Adrenal gland (tissue), 12 donors: ENCODE measurements around the gene ADCY1. TPM values are rescaled to one million over a fixed set of nuclear protein-coding genes. Genes with fewer than 3 reads are reported as not detected.

ENCODE experiments used
- DNase-seq, 7 donors: peaks; one replicate each; pipeline ENCODE4 v3.0.0-alpha.2; 2019 to 2020
- H3K27ac ChIP-seq, 5 donors: fragments of 200-600 bp; sonication (generic) in 4 of 5; 1 replicate in 3 of 5; 2 replicates in 2 of 5; pipeline versions ENCODE4 v1.5.1 to v1.8.0; 2016 to 2020; ENCODE audit warnings: mild to moderate bottlenecking in 1 of 5
- H3K27me3 ChIP-seq: fragments of 200-600 bp; 2 replicates; pipeline ENCODE4 v1.8.0; 2021
- H3K36me3 ChIP-seq, 2 donors: fragments of 200-600 bp; replicated peaks in 1 of 2; 1 replicate in 1 of 2; 2 replicates in 1 of 2; pipeline versions ENCODE4 v1.5.1 to v1.8.0; 2018 to 2022
- H3K4me1 ChIP-seq, 2 donors: fragments of 200-600 bp; replicated peaks in 1 of 2; 1 replicate in 1 of 2; 2 replicates in 1 of 2; pipeline versions ENCODE4 v1.5.1 to v1.8.0; 2018 to 2021
- H3K4me3 ChIP-seq, 4 donors: fragments of 200-600 bp; sonication (generic) in 3 of 4; one replicate each; pipeline ENCODE4 v1.5.1; 2016 to 2018
- H3K9me3 ChIP-seq, 3 donors: fragments of 200-600 bp; sonication (generic) in 1 of 3; replicated peaks in 1 of 3; 1 replicate in 2 of 3; 2 replicates in 1 of 3; pipeline versions ENCODE4 v1.5.1 to v1.8.0; 2016 to 2021
- POLR2A ChIP-seq, 2 donors: fragments of 450-650 bp; IDR thresholded peaks; one replicate each; pipeline ENCODE4 v1.6.1; 2017; ENCODE audit warnings: antibody characterized with exemption in 2 of 2, mild to moderate bottlenecking in 2 of 2, moderate library complexity in 1 of 2
- WGBS, 4 donors: extraction: QIAGEN DNeasy Blood & Tissue Kit in 2 of 4; methylation state at CpG; one replicate each; pipeline versions ENCODE4 v1.1.5 to v1.1.7; 2013 to 2017; 5-methylcytosine and 5-hydroxymethylcytosine counted together
- intact Hi-C, 2 donors: fragments of 100-400 bp; cut with DNase I; formaldehyde crosslinking; loops; one replicate each; pipeline versions ENCODE4 v1.14.1 to v1.15.0; 2022 to 2023
- polyA plus RNA-seq, 3 donors: library from polyadenylated mRNA; stranded (reverse); fragments of 200-250 nt in 2 of 3; fragments of 350-450 nt in 1 of 3; fragmentation: Illumina TruSeq in 1 of 3; extraction: RNeasy Lipid Tissue Mini Kit (QIAGEN cat#74804) in 1 of 3; gene quantifications; one replicate each; pipeline ENCODE4 v1.2.3, GENCODE V29; 2013 to 2014
- total RNA-seq, 9 donors: library from RNA; depleted of rRNA in 4 of 9; stranded (reverse); fragments of >200 nt in 4 of 9; fragments of 120-200 nt in 1 of 9; fragmentation: NEBNext Ultra II Directional in 1 of 9; extraction: Animal tissue kit (Norgen Biotek cat#: 25700) in 1 of 9; gene quantifications; one replicate each; pipeline versions ENCODE4 v1.1.0 to v1.2.4, GENCODE V29; 2013 to 2023
- TF ChIP-seq, protein P1 (sequence below), 6 experiments: fragments of 450-650 bp in 4 of 6; fragments of 200-600 bp in 2 of 6; sonication (generic) in 1 of 6; IDR thresholded peaks; 1 replicate in 5 of 6; 2 replicates in 1 of 6; pipeline versions ENCODE4 v1.5.1 to v1.8.0; 2016 to 2021; ENCODE audit warnings: antibody characterized with exemption in 6 of 6, mild to moderate bottlenecking in 2 of 6, moderate library complexity in 1 of 6
- donor health status: healthy with polysubstance abuse.
- donor health status: Bipolar disorder and iron deficiency.
- donor health status: DM: yes; HTN: yes; CAD: no.
- donor health status: DM: no; HTN: no; CAD: no.
- donor health status: DM: no; HTN: no; CAD: no.
- donor health status: DM: yes; HTN: yes; CAD: no.

Gene ADCY1
- total and polyA plus RNA-seq, 12 donors: 0.88 to 9.5 (median 4.2) TPM

DNA sequence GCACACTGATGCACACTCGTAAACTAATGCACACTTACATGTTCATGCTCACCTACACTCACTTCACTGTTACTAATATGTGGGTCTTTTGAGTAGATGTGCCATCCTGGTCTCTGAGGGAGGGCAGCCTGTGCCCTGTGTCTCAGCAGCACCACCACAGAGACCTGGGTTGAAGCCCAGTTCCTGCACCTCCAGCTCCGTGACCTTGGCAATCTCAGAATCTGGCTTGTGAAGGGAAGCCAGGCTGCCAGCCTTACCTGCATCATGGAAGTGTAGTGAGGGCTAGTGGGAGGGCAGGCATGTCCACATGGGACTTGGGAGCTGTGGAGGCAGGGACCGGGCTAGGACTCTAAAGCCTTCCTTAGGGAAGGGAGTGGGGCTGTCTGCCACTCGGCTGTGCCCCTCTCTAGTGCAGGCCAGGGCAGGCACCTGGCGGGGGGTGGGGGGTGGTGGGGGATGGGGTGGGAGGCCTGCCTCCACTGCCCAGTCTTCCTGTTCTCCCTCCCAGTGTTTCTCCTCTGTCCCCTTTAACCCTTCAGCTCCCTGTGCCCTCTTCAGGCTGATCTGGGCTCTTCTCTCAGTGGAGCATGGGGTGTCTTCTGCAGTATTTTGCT lies 8.1 kb downstream of the ADCY1 start:
- TF ChIP-seq, protein P1, sequence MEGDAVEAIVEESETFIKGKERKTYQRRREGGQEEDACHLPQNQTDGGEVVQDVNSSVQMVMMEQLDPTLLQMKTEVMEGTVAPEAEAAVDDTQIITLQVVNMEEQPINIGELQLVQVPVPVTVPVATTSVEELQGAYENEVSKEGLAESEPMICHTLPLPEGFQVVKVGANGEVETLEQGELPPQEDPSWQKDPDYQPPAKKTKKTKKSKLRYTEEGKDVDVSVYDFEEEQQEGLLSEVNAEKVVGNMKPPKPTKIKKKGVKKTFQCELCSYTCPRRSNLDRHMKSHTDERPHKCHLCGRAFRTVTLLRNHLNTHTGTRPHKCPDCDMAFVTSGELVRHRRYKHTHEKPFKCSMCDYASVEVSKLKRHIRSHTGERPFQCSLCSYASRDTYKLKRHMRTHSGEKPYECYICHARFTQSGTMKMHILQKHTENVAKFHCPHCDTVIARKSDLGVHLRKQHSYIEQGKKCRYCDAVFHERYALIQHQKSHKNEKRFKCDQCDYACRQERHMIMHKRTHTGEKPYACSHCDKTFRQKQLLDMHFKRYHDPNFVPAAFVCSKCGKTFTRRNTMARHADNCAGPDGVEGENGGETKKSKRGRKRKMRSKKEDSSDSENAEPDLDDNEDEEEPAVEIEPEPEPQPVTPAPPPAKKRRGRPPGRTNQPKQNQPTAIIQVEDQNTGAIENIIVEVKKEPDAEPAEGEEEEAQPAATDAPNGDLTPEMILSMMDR (IDR thresholded peaks at IDR 0.05): no peak
- TF ChIP-seq POLR2A (IDR thresholded peaks at IDR 0.05): no peak
- H3K4me3 ChIP-seq: no peak overlapping the region
- DNase-seq: no peak
- H3K9me3 ChIP-seq: no peaks in the 10 kb centered on the region
- no peaks in the 10 kb centered on the region for H3K4me1 ChIP-seq
- 56 to 65% (median 64%) methylated on average over 2 to 5 of the region's 5 CpGs for WGBS, 4 donors
- intact Hi-C loops: no loop called here
- no peak overlapping the region for H3K27ac ChIP-seq
- no peaks in the 10 kb centered on the region for H3K36me3 ChIP-seq
- H3K27me3 ChIP-seq: no peaks in the 10 kb centered on the region

DNA sequence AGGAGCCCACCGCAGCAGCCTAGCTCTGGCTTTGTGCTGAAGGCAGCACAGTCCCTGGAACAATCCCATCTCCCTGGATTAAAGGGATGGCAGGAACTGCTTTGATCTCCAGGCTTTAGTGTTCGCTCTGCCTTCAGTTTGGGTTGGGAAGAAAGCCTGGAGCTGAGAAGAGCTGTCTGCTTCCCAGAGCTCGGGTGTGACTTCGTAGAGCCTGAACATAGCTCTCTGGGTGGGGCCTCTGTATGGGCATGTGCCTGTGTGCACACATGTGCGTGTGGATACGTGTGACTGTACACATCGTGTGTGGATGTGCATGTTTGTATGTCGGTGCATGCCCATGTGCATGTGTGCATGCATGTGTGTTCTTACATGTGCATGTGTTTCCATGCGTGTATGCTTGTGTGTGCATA lies 8.7 kb downstream of the ADCY1 start:
- H3K36me3 ChIP-seq: no peaks in the 10 kb centered on the region
- H3K27ac ChIP-seq: no peak overlapping the region
- intact Hi-C loops: no loop called here
- DNase-seq: no peak
- H3K4me3 ChIP-seq: no peak overlapping the region
- TF ChIP-seq, protein P1 (IDR thresholded peaks at IDR 0.05): no peak
- TF ChIP-seq POLR2A (IDR thresholded peaks at IDR 0.05): no peak
- no peaks in the 10 kb centered on the region for H3K27me3 ChIP-seq
- no peaks in the 10 kb centered on the region for H3K9me3 ChIP-seq
- no peaks in the 10 kb centered on the region for H3K4me1 ChIP-seq
- WGBS, 4 donors: 64 to 77% (median 72%) methylated on average over 7 to 9 of the region's 9 CpGs

DNA sequence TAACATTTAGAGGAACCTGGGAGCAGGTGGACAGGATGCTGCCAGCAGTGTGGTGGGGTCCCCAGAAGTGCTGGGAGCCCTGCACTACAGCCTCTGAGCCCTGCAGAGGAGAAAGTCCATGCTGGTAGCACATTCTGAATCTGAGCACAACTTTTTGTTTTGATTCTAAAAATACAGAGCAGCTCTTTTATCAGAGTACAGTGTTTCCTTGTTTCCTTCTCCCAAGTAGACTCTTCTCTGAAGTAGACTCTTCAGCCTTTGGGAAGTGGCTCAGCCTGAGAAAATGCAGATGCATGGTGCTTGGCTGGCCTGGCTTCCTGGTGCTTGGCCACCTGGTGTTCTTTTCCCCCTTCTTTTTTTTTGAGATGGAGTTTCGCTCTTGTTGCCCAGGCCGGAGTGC lies 9.1 kb downstream of the ADCY1 start:
- no peaks in the 10 kb centered on the region for H3K9me3 ChIP-seq
- intact Hi-C loops: no loop called here
- WGBS, 4 donors: 74 to 95% (median 94%) methylated on average over 2 of the region's 2 CpGs
- no peaks in the 10 kb centered on the region for H3K27me3 ChIP-seq
- no peak for DNase-seq
- H3K27ac ChIP-seq: no peak overlapping the region
- no peaks in the 10 kb centered on the region for H3K36me3 ChIP-seq
- H3K4me3 ChIP-seq: no peak overlapping the region
- H3K4me1 ChIP-seq: no peaks in the 10 kb centered on the region
- TF ChIP-seq POLR2A (IDR thresholded peaks at IDR 0.05): no peak
- TF ChIP-seq, protein P1 (IDR thresholded peaks at IDR 0.05): no peak

DNA sequence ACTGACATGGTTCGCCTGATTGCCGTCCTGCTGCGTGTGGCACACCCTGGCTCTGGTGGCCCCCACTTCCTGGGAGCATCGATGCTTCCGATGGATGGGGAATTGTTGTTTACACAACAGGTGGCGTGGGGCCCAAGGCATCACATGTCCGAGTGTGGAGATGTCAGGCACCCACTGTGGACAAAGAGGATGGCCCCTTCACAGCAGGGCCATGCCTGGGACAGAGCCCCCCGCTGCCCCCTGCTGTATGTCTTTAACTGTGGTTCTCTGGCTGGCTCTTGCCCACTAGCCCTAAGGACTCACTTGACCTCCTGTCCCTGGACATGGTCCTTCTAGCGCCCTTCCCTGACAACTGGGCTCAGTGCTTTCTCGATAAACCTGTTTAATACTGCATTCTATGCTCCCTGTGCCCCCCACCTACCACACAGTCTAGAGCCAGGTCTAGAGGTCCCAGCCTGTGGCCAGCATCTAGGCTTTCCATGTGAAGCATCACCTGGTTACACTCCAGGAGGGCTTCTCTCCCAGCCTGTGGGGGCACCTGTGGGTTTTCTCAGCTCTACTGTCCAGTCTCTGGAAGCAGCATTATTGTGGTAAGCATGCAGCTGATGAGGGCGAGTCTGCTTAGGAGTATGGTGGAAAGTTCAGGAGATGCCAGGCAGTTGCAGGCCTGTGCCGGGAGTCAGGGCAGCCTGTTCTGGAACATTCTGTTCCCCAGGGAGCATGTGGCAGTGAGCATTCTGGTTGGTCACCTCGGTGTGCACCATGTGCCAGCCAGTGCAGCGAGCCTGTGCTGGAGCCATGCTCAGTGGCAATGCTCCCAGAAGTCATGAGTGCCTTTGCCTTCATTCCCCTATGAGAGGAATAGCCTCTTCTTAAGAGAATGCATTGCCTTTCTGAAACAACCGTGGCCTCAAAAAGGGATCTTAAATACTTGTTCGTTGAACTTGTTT lies 10.4 kb downstream of the ADCY1 start:
- 90 to 94% (median 92%) methylated on average over 12 to 16 of the region's 16 CpGs for WGBS, 4 donors
- Histone ChIP-seq H3K4me1 (no peaks in the 10 kb centered on the region), H3K36me3 (no peaks in the 10 kb centered on the region), H3K27me3 (no peaks in the 10 kb centered on the region), H3K4me3 (no peak overlapping the region), H3K27ac (no peak overlapping the region), H3K9me3 (no peaks in the 10 kb centered on the region)
- DNase-seq: no peak
- intact Hi-C loops: no loop called here
- TF ChIP-seq, protein P1 (IDR thresholded peaks at IDR 0.05): no peak
- TF ChIP-seq POLR2A (IDR thresholded peaks at IDR 0.05): no peak
